ENCODE data around the gene TEKT2. TPM values are rescaled to one million over a fixed set of nuclear protein-coding genes. Genes with fewer than 3 reads are reported as not detected.

The TEKT2 gene
- total RNA-seq, 1 experiment from 2014 or later, result 0.31 TPM

- Mint-ChIP-seq H3K4me1 (ENCODE audit: low read depth, unreplicated experiment) (peaks cover 9% of the 10 kb centered on the region), H3K27ac (ENCODE audit: unreplicated experiment) (no peak overlapping the region), H3K9me3 (ENCODE audit: low read depth, unreplicated experiment) (no peaks in the 10 kb centered on the region), H3K27me3 (ENCODE audit: unreplicated experiment) (no peaks in the 10 kb centered on the region), H3K4me3 (ENCODE audit: low read depth, unreplicated experiment) (no peak overlapping the region), H3K36me3 (ENCODE audit: insufficient read depth, unreplicated experiment) (peaks cover 31% of the 10 kb centered on the region)
- CTCF ChIA-PET, result interaction anchor here (0.6 kb wide), 1 partner anchor 11 kb away, joined by 3 read pairs; no protein-coding TSS in a partner anchor
- BruUV-seq (replicated peaks), result no TSS peak
- no peak for DNase-seq
- TF ChIP-seq CTCF (IDR thresholded peaks at IDR 0.05; ENCODE audit: unreplicated experiment), result no peak
- intact Hi-C loops (cut with micrococcal nuclease; ENCODE audit: unreplicated experiment), result no loop called here
Measured at GRCh38 chr1:36091141-36091540, 7.2 kb downstream of the TEKT2 start.

- H3K9me3 Mint-ChIP-seq (ENCODE audit: low read depth, unreplicated experiment), result no peaks in the 10 kb centered on the region
- peaks cover 37% of the 10 kb centered on the region for H3K36me3 Mint-ChIP-seq (ENCODE audit: insufficient read depth, unreplicated experiment)
- no peak for TF ChIP-seq CTCF (IDR thresholded peaks at IDR 0.05; ENCODE audit: unreplicated experiment)
- H3K27ac Mint-ChIP-seq (ENCODE audit: unreplicated experiment), result no peak overlapping the region
- peaks cover 9% of the 10 kb centered on the region for H3K4me1 Mint-ChIP-seq (ENCODE audit: low read depth, unreplicated experiment)
- H3K4me3 Mint-ChIP-seq (ENCODE audit: low read depth, unreplicated experiment), result no peak overlapping the region
- DNase-seq, result no peak
- intact Hi-C loops (cut with micrococcal nuclease; ENCODE audit: unreplicated experiment), result no loop called here
- CTCF ChIA-PET, result interaction anchor here (0.5 kb wide), 1 partner anchor 590 kb away, joined by 4 read pairs; no protein-coding TSS in a partner anchor
- no TSS peak for BruUV-seq (replicated peaks)
- no peaks in the 10 kb centered on the region for H3K27me3 Mint-ChIP-seq (ENCODE audit: unreplicated experiment)
Measured at GRCh38 chr1:36091698-36092097, 7.8 kb downstream of the TEKT2 start.

GRCh38 chr1:36092166-36092797 lies 8.4 kb downstream of the TEKT2 start:
- TF ChIP-seq CTCF (IDR thresholded peaks at IDR 0.05; ENCODE audit: unreplicated experiment), result no peak
- Mint-ChIP-seq H3K4me3 (ENCODE audit: low read depth, unreplicated experiment) (no peak overlapping the region), H3K27me3 (ENCODE audit: unreplicated experiment) (no peaks in the 10 kb centered on the region), H3K27ac (ENCODE audit: unreplicated experiment) (no peak overlapping the region), H3K36me3 (ENCODE audit: insufficient read depth, unreplicated experiment) (peaks cover 37% of the 10 kb centered on the region), H3K9me3 (ENCODE audit: low read depth, unreplicated experiment) (no peaks in the 10 kb centered on the region), H3K4me1 (ENCODE audit: low read depth, unreplicated experiment) (peaks cover 9% of the 10 kb centered on the region)
- CTCF ChIA-PET, result interaction anchor here (0.5 kb wide), 1 partner anchor 591 kb away, joined by 4 read pairs; no protein-coding TSS in a partner anchor
- no peak for DNase-seq
- BruUV-seq (replicated peaks), result no TSS peak
- intact Hi-C loops (cut with micrococcal nuclease; ENCODE audit: unreplicated experiment), result no loop called here

- CTCF ChIA-PET, result no interaction called here
- H3K9me3 Mint-ChIP-seq (ENCODE audit: low read depth, unreplicated experiment), result no peaks in the 10 kb centered on the region
- peaks cover 37% of the 10 kb centered on the region for H3K36me3 Mint-ChIP-seq (ENCODE audit: insufficient read depth, unreplicated experiment)
- no peak overlapping the region for H3K27ac Mint-ChIP-seq (ENCODE audit: unreplicated experiment)
- peaks cover 9% of the 10 kb centered on the region for H3K4me1 Mint-ChIP-seq (ENCODE audit: low read depth, unreplicated experiment)
- no peak for TF ChIP-seq CTCF (IDR thresholded peaks at IDR 0.05; ENCODE audit: unreplicated experiment)
- intact Hi-C loops (cut with micrococcal nuclease; ENCODE audit: unreplicated experiment), result no loop called here
- BruUV-seq (replicated peaks), result no TSS peak
- no peak for DNase-seq
- no peaks in the 10 kb centered on the region for H3K27me3 Mint-ChIP-seq (ENCODE audit: unreplicated experiment)
- no peak overlapping the region for H3K4me3 Mint-ChIP-seq (ENCODE audit: low read depth, unreplicated experiment)
Measured at GRCh38 chr1:36092798-36093185, 8.9 kb downstream of the TEKT2 start.

Data from Calu3 (cell line).